Gastrocnemius medialis (tissue), 4 donors: ENCODE results near the gene RAPGEF1. TPM values are rescaled to one million over a fixed set of nuclear protein-coding genes. Genes with fewer than 3 reads are reported as not detected.

Experiments
- ATAC-seq, 2 donors: fragments of 150-250 bp; one replicate each; pipeline ENCODE4 v1.9.1; 2016
- DNase-seq, 2 donors: peaks; one replicate each; pipeline ENCODE4 v3.0.0-alpha.2; 2019
- H3K27ac ChIP-seq, 4 donors: fragments of 200-600 bp; sonication (generic); 1 replicate in 1 of 4; 2 replicates in 3 of 4; pipeline ENCODE4 v1.5.1; 2016 to 2018; ENCODE audit warnings: mild to moderate bottlenecking in 2 of 4, moderate library complexity in 1 of 4
- H3K27me3 ChIP-seq, 3 donors: fragments of 200-600 bp; sonication (generic) in 2 of 3; 1 replicate in 1 of 3; 2 replicates in 2 of 3; pipeline versions ENCODE4 v1.5.1 to v1.6.0; 2016 to 2019; ENCODE audit warnings: mild to moderate bottlenecking in 1 of 3, moderate library complexity in 1 of 3
- H3K36me3 ChIP-seq, 2 donors: fragments of 200-600 bp; sonication (generic) in 1 of 2; one replicate each; pipeline ENCODE4 v1.5.1; 2017 to 2018
- H3K4me1 ChIP-seq, 2 donors: fragments of 200-600 bp; sonication (generic) in 1 of 2; one replicate each; pipeline ENCODE4 v1.5.1; 2016 to 2017; ENCODE audit warnings: mild to moderate bottlenecking in 2 of 2
- H3K4me3 ChIP-seq, 4 donors: fragments of 200-600 bp; sonication (generic) in 3 of 4; 1 replicate in 1 of 4; 2 replicates in 3 of 4; pipeline ENCODE4 v1.5.1; 2016 to 2019; ENCODE audit warnings: mild to moderate bottlenecking in 2 of 4
- H3K9me3 ChIP-seq, 3 donors: fragments of 200-600 bp; sonication (generic) in 2 of 3; 1 replicate in 1 of 3; 2 replicates in 2 of 3; pipeline ENCODE4 v1.5.1; 2016 to 2019
- POLR2A ChIP-seq, 2 donors: fragments of 450-650 bp; IDR thresholded peaks; one replicate each; pipeline ENCODE4 v1.6.1; 2017; ENCODE audit warnings: antibody characterized with exemption in 2 of 2, mild to moderate bottlenecking in 2 of 2, moderate library complexity in 2 of 2
- in situ Hi-C, 4 donors: fragments of 200-750 bp; cut with MboI; loops; one replicate each; pipeline versions ENCODE4 v1.15.0 to v1.8.0; 2017; ENCODE audit warnings: low sequenced_read_pairs in 4 of 4
- intact Hi-C: fragments of 100-400 bp; cut with DNase I; formaldehyde crosslinking; loops from one replicate; pipeline ENCODE4 v1.15.1; 2023; ENCODE audit warnings: low total_unique reads
- total RNA-seq, 4 donors: library from RNA; depleted of rRNA; stranded (reverse); fragments of >200 nt; gene quantifications; one replicate each; pipeline versions ENCODE4 v1.1.0 to v1.2.3, GENCODE V29; 2016
- TF ChIP-seq, protein P1 (sequence below), 5 experiments: fragments of 450-650 bp in 3 of 5; fragments of 200-600 bp in 2 of 5; sonication (generic) in 2 of 5; IDR thresholded peaks in 4 of 5; conservative IDR thresholded peaks in 1 of 5; 1 replicate in 4 of 5; 2 replicates in 1 of 5; pipeline ENCODE4 v1.5.1; 2016 to 2019; ENCODE audit warnings: antibody characterized with exemption in 5 of 5, mild to moderate bottlenecking in 3 of 5, moderate library complexity in 3 of 5

The RAPGEF1 gene
- total RNA-seq, 4 donors from 2014 or later = 123 to 296 (median 217) TPM

DNA sequence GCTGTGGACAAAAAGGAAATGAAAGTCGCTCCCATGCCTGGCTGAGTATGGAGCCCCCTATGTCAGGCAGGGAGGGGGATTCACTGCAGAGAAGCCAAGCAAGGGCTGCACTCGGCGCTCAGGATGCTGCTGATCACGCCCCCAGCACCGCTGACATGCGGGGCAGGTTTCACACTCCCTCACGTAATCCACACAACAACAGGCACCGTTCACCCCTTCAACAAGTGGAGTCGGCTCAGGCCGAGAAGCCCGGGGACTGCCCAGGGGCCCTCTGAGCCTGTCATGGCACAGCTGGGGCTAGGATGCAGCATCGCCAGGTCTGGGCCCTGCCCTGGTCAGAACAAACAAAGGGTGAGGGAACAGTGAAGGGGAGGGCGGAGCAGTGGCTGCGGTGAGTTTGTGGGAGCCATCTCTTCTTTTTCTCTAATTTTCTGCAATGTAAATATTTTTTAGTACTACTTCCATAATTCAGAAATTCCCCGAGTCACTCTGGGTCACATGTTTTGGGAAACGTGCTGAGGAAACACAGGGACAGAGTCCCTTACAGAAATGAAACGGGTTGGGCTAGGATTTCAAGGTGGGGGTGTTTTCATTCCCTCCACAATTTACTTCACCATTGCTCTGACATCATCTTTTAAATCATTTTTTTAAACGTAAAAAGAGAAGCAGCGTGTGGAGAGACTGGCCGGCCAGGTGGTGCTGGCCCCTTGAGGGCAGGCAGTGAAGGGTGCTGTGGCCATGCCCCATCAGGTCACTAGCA is 144.8 kb downstream of the RAPGEF1 start:
- intact Hi-C loops = loop anchor here (10.0 kb wide), 1 partner anchor 650 kb away; no protein-coding TSS in a partner anchor
- H3K27ac ChIP-seq = peak overlapping the region; percentile 1 to 73 (median 60)

DNA sequence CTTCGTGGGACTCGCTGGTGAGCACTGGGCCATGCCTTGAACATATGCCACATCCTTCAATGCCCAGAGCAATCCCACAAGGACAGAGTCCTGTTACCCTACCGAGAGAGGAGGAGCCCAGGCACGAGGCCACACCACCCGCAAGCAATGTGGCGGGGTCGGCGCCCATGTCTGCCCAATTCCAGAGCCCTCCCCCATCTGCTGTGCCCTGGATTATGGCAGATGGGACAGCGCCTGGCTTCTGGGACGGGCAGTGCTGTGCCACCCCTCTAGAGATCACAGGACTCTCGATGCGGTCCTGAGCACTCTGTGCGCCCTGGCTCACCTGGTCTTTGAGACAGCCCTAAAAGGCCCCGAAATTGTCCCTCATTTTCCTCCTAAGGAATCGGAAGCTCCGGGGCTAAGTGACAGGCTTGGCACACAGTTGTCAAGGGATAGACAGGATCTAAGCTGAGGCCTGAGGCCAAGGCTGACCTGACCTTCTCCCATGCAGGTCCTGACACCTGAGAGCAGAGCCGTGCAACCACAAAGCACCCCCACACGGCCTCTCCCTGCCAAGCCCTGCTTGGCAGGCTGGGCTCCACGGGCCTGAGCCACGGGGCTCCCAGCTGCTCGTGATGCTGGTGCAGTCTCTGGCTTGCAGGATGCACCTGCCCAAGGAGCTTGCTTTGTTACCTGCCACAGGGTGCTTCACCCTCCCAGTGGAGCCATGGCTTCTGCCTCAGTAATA is 145.8 kb downstream of the RAPGEF1 start:
- intact Hi-C loops = loop anchor here (10.0 kb wide), 1 partner anchor 651 kb away; no protein-coding TSS in a partner anchor

More for the DNA sequence above, 144.8 kb downstream of the RAPGEF1 start:
- no peak for DNase-seq
- peaks cover 0 to 67% of the 10 kb centered on the region in 2 donors for H3K36me3 ChIP-seq
- H3K4me1 ChIP-seq = peaks cover 0 to 8% of the 10 kb centered on the region in 2 donors
- no peak for ATAC-seq
- H3K4me3 ChIP-seq = no peak overlapping the region
- in situ Hi-C loops = loop anchor here (5.0 to 25.0 kb wide), 2 partner anchors 147 to 667 kb away; partner anchors contain the start of gene RAPGEF1 (in 4 of the 4)
- no peaks in the 10 kb centered on the region for H3K9me3 ChIP-seq
- TF ChIP-seq, protein P1, sequence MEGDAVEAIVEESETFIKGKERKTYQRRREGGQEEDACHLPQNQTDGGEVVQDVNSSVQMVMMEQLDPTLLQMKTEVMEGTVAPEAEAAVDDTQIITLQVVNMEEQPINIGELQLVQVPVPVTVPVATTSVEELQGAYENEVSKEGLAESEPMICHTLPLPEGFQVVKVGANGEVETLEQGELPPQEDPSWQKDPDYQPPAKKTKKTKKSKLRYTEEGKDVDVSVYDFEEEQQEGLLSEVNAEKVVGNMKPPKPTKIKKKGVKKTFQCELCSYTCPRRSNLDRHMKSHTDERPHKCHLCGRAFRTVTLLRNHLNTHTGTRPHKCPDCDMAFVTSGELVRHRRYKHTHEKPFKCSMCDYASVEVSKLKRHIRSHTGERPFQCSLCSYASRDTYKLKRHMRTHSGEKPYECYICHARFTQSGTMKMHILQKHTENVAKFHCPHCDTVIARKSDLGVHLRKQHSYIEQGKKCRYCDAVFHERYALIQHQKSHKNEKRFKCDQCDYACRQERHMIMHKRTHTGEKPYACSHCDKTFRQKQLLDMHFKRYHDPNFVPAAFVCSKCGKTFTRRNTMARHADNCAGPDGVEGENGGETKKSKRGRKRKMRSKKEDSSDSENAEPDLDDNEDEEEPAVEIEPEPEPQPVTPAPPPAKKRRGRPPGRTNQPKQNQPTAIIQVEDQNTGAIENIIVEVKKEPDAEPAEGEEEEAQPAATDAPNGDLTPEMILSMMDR (IDR thresholded peaks at IDR 0.05 in 4 of 5, conservative IDR thresholded peaks at IDR 0.05 in 1 of 5) = no peak
- TF ChIP-seq POLR2A (IDR thresholded peaks at IDR 0.05) = no peak
- no peaks in the 10 kb centered on the region for H3K27me3 ChIP-seq

DNA sequence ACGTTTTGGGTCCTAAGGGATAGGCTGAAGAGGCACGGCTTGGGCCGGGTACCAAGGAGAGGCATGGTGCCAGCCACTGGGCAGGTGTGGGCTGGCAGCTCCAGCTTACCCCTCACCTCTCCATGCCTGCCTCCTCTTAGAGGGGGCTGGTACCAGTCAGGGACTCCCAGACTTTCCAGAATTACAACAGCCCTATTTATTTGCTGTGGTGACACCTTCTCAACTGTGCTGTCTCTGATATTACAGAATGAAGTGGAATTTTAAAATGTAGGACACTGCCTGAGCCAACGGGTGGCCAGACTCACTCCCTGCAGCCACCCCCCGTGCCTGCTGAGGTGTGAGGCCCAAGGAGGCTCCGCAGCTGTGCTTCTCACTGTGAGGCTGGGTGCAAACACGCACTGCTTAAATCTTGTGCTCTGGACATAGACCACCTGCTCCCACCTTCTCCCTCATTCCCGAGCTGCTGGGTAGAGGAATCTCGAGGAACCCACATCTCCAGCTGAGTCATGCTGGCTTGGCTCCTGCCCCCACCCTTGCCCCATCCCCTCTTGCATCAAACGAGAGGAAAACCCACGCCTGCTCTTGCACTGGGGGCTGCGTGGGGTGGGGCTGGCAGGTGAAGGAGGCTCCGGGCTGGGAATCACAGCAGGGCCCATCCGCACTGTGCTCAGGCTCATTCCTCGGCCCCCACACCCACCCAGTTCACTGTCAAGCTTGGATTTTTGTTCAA is 146.6 kb downstream of the RAPGEF1 start:
- DNase-seq (no peak), ATAC-seq (peak in 1 of 2 donors; percentile 5)
- Histone ChIP-seq H3K27me3 (no peaks in the 10 kb centered on the region), H3K27ac (peak overlapping the region; percentile 49 to 73 (median 62)), H3K36me3 (peaks cover 0 to 71% of the 10 kb centered on the region in 2 donors), H3K4me3 (no peak overlapping the region), H3K4me1 (peaks cover 0 to 8% of the 10 kb centered on the region in 2 donors), H3K9me3 (no peaks in the 10 kb centered on the region)
- TF ChIP-seq, protein P1 (IDR thresholded peaks at IDR 0.05 in 4 of 5, conservative IDR thresholded peaks at IDR 0.05 in 1 of 5) = no peak
- no peak for TF ChIP-seq POLR2A (IDR thresholded peaks at IDR 0.05)
- in situ Hi-C loops = loop anchor here in 3 of 4 donors (5.0 to 25.0 kb wide), 2 partner anchors 149 to 669 kb away; partner anchors contain the start of gene RAPGEF1 (in 3 of the 3)
- intact Hi-C loops = loop anchor here (10.0 kb wide), 1 partner anchor 652 kb away; no protein-coding TSS in a partner anchor

More for the DNA sequence above, 145.8 kb downstream of the RAPGEF1 start:
- peak; percentile 33 to 77 for ATAC-seq
- H3K27ac ChIP-seq = peak overlapping the region; percentile 47 to 73 (median 60)
- peaks cover 0 to 70% of the 10 kb centered on the region in 2 donors for H3K36me3 ChIP-seq
- peak; percentile 50 to 91 for DNase-seq
- in situ Hi-C loops = loop anchor here in 3 of 4 donors (5.0 to 25.0 kb wide), 2 partner anchors 148 to 668 kb away; partner anchors contain the start of gene RAPGEF1 (in 3 of the 3)
- no peaks in the 10 kb centered on the region for H3K27me3 ChIP-seq
- H3K4me3 ChIP-seq = no peak overlapping the region
- TF ChIP-seq, protein P1 (IDR thresholded peaks at IDR 0.05 in 4 of 5, conservative IDR thresholded peaks at IDR 0.05 in 1 of 5) = no peak
- no peak for TF ChIP-seq POLR2A (IDR thresholded peaks at IDR 0.05)
- peaks cover 0 to 8% of the 10 kb centered on the region in 2 donors for H3K4me1 ChIP-seq
- H3K9me3 ChIP-seq = no peaks in the 10 kb centered on the region

DNA sequence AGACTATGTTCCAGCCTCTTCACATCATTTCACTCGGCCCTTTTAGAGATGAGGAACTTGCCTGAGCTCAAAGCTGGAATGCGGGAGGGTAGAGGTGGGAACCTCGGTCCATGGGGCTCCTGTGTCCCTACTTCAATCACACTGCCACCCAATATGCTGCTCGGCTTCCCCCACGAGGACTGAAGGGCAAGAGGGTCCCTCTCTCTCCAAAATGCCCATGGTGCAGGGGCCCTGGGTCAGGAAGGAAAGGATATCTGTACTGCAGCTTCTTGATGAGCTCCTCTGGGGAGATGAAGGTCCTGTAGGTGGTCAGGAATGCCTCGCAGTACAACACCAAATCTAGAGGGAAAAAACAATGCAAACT is 148.0 kb downstream of the RAPGEF1 start:
- Histone ChIP-seq H3K4me3 (no peak overlapping the region), H3K9me3 (no peaks in the 10 kb centered on the region), H3K27ac (peak overlapping the region; percentile 18 to 73 (median 62)), H3K4me1 (peaks cover 0 to 8% of the 10 kb centered on the region in 2 donors), H3K36me3 (peaks cover 4 to 68% of the 10 kb centered on the region in 2 donors), H3K27me3 (no peaks in the 10 kb centered on the region)
- TF ChIP-seq, protein P1 (IDR thresholded peaks at IDR 0.05 in 4 of 5, conservative IDR thresholded peaks at IDR 0.05 in 1 of 5) = no peak
- TF ChIP-seq POLR2A (IDR thresholded peaks at IDR 0.05) = no peak
- ATAC-seq (no peak), DNase-seq (no peak)
- intact Hi-C loops = loop anchor here (1.0 to 10.0 kb wide), 2 partner anchors 148 to 653 kb away; partner anchors contain the start of gene RAPGEF1
- in situ Hi-C loops = loop anchor here in 3 of 4 donors (5.0 to 25.0 kb wide), 2 partner anchors 150 to 670 kb away; partner anchors contain the start of gene RAPGEF1 (in 3 of the 3)
